Fibroblast of mammary gland (primary cell): ENCODE data around the gene PCDHA6.
"Not testable (repeated sequence)": the region's sequence is repeated elsewhere in the genome, so short reads cannot be mapped to it uniquely, and the experiment has no call there.

Source experiments
- DNase-seq: peaks from one replicate; pipeline ENCODE4 v3.0.0-alpha.2; 2010; ENCODE audit warnings: low read depth
- H3K4me3 ChIP-seq: 2 replicates; pipeline ENCODE4 v1.5.1; 2011; ENCODE audit warnings: low read depth, mild to moderate bottlenecking, low read length, moderate library complexity; ENCODE audit not compliant: control insufficient read depth
- TF ChIP-seq, protein P1 (sequence below): conservative IDR thresholded peaks from 2 replicates; pipeline ENCODE4 v1.5.1; 2011; ENCODE audit warnings: low read depth, low read length, inconsistent platforms; ENCODE audit not compliant: control insufficient read depth, insufficient read depth

The PCDHA6 gene, protein sequence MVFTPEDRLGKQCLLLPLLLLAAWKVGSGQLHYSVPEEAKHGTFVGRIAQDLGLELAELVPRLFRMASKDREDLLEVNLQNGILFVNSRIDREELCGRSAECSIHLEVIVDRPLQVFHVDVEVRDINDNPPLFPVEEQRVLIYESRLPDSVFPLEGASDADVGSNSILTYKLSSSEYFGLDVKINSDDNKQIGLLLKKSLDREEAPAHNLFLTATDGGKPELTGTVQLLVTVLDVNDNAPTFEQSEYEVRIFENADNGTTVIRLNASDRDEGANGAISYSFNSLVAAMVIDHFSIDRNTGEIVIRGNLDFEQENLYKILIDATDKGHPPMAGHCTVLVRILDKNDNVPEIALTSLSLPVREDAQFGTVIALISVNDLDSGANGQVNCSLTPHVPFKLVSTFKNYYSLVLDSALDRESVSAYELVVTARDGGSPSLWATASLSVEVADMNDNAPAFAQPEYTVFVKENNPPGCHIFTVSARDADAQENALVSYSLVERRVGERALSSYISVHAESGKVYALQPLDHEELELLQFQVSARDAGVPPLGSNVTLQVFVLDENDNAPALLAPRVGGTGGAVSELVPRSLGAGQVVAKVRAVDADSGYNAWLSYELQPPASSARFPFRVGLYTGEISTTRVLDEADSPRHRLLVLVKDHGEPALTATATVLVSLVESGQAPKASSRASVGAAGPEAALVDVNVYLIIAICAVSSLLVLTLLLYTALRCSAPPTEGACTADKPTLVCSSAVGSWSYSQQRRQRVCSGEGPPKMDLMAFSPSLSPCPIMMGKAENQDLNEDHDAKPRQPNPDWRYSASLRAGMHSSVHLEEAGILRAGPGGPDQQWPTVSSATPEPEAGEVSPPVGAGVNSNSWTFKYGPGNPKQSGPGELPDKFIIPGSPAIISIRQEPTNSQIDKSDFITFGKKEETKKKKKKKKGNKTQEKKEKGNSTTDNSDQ

DNA sequence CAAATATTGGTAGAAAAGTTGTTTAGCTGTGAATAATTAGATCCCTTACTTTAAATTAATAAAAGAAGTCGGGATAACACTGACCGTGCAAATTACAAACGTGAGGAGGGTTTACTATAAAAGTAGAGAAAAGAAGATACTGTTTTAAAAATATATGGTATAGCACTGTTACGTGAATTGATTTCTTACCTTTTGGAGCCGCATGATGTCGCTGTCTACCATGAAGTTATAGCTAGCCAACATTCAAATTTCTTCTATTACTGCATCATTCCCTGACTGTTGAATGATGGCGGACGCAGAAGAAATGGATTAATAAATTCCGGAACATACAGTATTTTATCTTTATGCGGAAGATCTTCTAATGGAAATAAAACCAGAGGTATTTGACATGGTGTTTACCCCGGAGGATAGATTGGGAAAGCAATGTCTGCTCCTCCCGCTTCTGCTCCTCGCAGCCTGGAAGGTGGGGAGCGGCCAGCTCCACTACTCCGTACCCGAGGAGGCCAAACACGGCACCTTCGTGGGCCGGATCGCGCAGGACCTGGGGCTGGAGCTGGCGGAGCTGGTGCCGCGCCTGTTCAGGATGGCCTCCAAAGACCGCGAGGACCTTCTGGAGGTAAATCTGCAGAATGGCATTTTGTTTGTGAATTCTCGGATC lies at the start of gene PCDHA6:
PCDHA6 (plus strand) TSS at position 257 of the 658 bp plus-strand sequence; CDS start at position 389, 132 bp downstream.
- H3K4me3 ChIP-seq = peak within 1 kb of the TSS; percentile 9
- TF ChIP-seq, protein P1, sequence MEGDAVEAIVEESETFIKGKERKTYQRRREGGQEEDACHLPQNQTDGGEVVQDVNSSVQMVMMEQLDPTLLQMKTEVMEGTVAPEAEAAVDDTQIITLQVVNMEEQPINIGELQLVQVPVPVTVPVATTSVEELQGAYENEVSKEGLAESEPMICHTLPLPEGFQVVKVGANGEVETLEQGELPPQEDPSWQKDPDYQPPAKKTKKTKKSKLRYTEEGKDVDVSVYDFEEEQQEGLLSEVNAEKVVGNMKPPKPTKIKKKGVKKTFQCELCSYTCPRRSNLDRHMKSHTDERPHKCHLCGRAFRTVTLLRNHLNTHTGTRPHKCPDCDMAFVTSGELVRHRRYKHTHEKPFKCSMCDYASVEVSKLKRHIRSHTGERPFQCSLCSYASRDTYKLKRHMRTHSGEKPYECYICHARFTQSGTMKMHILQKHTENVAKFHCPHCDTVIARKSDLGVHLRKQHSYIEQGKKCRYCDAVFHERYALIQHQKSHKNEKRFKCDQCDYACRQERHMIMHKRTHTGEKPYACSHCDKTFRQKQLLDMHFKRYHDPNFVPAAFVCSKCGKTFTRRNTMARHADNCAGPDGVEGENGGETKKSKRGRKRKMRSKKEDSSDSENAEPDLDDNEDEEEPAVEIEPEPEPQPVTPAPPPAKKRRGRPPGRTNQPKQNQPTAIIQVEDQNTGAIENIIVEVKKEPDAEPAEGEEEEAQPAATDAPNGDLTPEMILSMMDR = peak; percentile 30
- peak; percentile 15 for DNase-seq

DNA sequence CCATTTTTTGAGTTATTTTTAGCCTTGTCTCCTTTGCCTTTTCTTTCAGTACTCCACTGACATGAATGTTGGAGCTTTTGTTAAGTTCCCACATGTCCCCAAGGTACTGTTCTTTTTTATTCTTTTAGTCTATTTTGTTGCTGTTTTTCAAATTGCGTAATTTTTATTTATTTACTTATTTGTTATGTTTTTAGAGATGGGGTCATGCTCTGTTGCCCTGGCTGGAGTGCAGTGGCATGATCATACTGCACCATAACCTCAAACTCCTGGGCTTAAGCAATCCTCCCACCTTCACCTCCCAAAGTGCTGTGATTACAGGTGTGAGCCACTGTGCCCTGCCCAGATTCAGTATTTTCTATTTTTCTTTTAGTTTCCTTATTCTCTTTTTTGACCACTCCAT lies 47.2 kb upstream of the PCDHA6 start:
- TF ChIP-seq, protein P1 = no peak
- DNase-seq = no peak
- no peak overlapping the region for H3K4me3 ChIP-seq

DNA sequence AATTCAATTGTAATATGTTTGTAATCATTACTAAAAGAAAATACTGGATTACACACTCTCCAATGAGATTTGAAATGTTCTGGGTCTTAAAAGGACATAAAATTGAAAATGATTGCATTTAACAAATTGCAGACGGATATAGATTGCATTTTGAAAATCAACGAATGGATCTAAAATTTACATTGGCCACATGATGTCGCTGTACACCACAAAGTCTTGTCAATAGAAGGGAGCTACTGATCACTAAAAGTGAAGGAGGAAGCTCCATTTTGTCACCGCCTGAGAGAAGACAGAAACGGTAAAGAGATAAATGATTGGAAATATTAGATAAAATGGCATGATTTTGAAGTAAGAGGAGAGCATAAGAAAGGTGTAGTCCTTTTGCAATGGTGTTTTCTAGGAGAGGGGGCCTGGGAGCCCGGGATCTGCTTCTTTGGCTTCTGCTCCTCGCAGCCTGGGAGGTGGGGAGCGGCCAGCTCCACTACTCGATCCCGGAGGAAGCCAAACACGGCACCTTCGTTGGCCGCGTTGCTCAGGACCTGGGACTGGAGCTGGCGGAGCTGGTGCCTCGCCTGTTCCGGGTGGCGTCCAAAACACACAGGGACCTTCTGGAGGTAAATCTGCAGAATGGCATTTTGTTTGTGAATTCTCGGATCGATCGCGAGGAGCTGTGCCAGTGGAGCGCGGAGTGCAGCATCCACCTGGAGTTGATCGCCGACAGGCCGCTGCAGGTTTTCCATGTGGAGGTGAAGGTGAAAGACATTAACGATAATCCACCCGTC lies 41.7 kb upstream of the PCDHA6 start, which contains the start of gene PCDHA1:
PCDHA1 (plus strand) TSS at position 236 of the 782 bp plus-strand sequence.
- TF ChIP-seq, protein P1 = no peak
- peak; percentile 2 for DNase-seq
- H3K4me3 ChIP-seq = no peak within 1 kb of the TSS

DNA sequence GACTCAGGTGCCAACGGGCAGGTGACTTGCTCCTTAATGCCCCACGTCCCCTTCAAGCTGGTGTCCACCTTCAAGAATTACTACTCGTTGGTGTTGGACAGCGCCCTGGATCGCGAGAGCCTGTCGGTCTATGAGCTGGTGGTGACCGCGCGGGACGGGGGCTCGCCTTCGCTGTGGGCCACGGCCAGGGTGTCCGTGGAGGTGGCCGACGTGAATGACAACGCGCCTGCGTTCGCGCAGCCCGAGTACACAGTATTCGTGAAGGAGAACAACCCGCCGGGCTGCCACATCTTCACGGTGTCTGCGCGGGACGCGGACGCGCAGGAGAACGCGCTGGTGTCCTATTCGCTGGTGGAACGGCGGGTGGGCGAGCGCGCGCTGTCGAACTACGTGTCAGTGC lies 40.3 kb upstream of the PCDHA6 start:
- H3K4me3 ChIP-seq, DNase-seq: not testable (repeated sequence)

DNA sequence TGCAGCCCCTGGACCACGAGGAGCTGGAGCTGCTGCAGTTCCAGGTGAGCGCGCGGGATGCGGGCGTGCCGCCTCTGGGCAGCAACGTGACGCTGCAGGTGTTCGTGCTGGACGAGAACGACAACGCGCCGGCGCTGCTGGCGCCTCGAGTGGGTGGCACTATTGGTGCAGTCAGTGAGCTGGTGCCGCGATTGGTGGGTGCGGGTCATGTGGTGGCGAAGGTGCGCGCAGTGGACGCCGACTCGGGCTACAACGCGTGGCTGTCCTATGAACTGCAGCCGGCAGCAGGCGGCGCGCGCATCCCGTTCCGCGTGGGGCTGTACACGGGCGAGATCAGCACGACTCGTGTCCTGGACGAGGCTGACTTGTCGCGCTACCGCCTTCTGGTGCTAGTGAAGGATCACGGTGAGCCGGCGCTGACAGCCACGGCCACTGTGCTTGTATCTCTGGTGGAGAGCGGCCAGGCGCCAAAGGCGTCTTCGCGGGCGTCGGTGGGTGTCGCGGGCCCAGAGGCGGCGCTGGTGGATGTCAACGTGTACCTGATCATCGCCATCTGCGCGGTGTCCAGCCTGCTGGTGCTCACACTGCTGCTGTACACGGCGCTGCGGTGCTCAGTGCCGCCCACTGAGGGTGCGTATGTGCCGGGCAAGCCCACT lies 39.8 kb upstream of the PCDHA6 start:
- H3K4me3 ChIP-seq, DNase-seq: not testable (repeated sequence)

DNA sequence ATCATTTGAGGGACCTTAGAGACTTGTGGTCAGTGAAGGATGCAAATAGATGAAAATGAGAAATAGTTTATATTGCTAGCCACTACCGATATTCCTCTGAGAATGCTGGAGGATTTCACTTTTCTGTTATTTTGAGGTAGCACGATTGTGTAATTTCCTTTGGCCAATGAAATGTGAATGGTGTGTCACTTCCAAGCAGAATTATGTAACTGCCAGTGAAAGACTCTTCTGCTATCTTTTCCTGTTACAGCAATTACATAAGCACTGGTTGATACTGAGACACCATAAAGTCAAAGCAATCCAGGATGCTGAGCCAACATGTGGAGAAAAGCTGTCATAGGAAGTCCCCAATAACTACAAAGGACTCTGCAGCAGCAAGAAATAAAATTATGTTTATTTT lies 36.7 kb upstream of the PCDHA6 start:
- no peak overlapping the region for H3K4me3 ChIP-seq
- DNase-seq = no peak
- TF ChIP-seq, protein P1 = no peak
